Measurements from ENCODE around the gene PLSCR1. TPM values are rescaled to one million over a fixed set of nuclear protein-coding genes. Genes with fewer than 3 reads are reported as not detected.
"Not testable (repeated sequence)": the region's sequence is repeated elsewhere in the genome, so short reads cannot be mapped to it uniquely, and the experiment has no call there.

PLSCR1 gene
- total RNA-seq, 2 experiments from 2014 or later: 23.3 to 28.8 TPM

GRCh38 chr3:146493221-146493620 is 51.2 kb downstream of the PLSCR1 start:
- ChIA-PET CTCF (no interaction called here), POLR2A (no interaction called here)

GRCh38 chr3:146491303-146491702 is 53.1 kb downstream of the PLSCR1 start:
- POLR2A ChIA-PET: no interaction called here
- CTCF ChIA-PET: interaction anchor here (0.5 kb wide), 1 partner anchor 40 kb away, joined by 3 read pairs; no protein-coding TSS in a partner anchor

GRCh38 chr3:146485297-146485696 is 59.1 kb downstream of the PLSCR1 start:
- ChIA-PET CTCF (no interaction called here), POLR2A (no interaction called here)

- CTCF ChIA-PET: no interaction called here
- POLR2A ChIA-PET: no interaction called here
Measured at GRCh38 chr3:146476094-146476740, 68.2 kb downstream of the PLSCR1 start.

GRCh38 chr3:146474976-146475375 is 69.4 kb downstream of the PLSCR1 start:
- POLR2A ChIA-PET, CTCF ChIA-PET: not testable (repeated sequence)

GRCh38 chr3:146473726-146474125 is 70.7 kb downstream of the PLSCR1 start:
- POLR2A ChIA-PET: no interaction called here
- CTCF ChIA-PET: no interaction called here

GRCh38 chr3:146472611-146473010 is 71.8 kb downstream of the PLSCR1 start:
- ChIA-PET POLR2A (no interaction called here), CTCF (no interaction called here)

GRCh38 chr3:146471012-146471411 is 73.4 kb downstream of the PLSCR1 start:
- POLR2A ChIA-PET: no interaction called here
- CTCF ChIA-PET: no interaction called here

GRCh38 chr3:146470425-146470990 is 73.9 kb downstream of the PLSCR1 start:
- POLR2A ChIA-PET: no interaction called here
- CTCF ChIA-PET: interaction anchor here (0.5 kb wide), 1 partner anchor 280 kb away, joined by 3 read pairs; no protein-coding TSS in a partner anchor

- POLR2A ChIA-PET: no interaction called here
- CTCF ChIA-PET: no interaction called here
Measured at GRCh38 chr3:146469150-146470017, 75.0 kb downstream of the PLSCR1 start, which contains the start of gene PLSCR2. Gene PLSCR2 (minus strand): TSS chr3:146469561. CDS start chr3:146459904, 9,657 bp downstream.

- ChIA-PET CTCF (no interaction called here), POLR2A (no interaction called here)
Measured at GRCh38 chr3:146468671-146469149, 75.7 kb downstream of the PLSCR1 start.

- ChIA-PET CTCF (no interaction called here), POLR2A (no interaction called here)
Measured at GRCh38 chr3:146468234-146468633, 76.2 kb downstream of the PLSCR1 start.

GRCh38 chr3:146466604-146467003 is 77.8 kb downstream of the PLSCR1 start:
- POLR2A ChIA-PET: no interaction called here
- CTCF ChIA-PET: no interaction called here

GRCh38 chr3:146465693-146466465 is 78.5 kb downstream of the PLSCR1 start:
- POLR2A ChIA-PET: interaction anchor here (0.7 kb wide), 1 partner anchor 665 kb away, joined by 5 read pairs; no protein-coding TSS in a partner anchor
- CTCF ChIA-PET: no interaction called here

Other genes starting within 250 kb of the PLSCR1 start
- gene PLSCR2, start 75.0 kb downstream of the PLSCR1 start, total RNA-seq: not detected
- gene PLSCR5, start 60.7 kb upstream of the PLSCR1 start, total RNA-seq: not detected